Stimulated activated CD8-positive, alpha-beta memory T cell treated with anti-CD3 and anti-CD28 coated beads, Interleukin-2, amount 100 ng/mL, for 1 hour (primary cell): ENCODE data around the gene TTLL5.

Source experiments
- DNase-seq, 2 donors: peaks; one replicate each; pipeline ENCODE4 v3.0.0-alpha.2; 2020; ENCODE audit warnings: low read depth in 2 of 2

Gene TTLL5

GRCh38 chr14:75702616-75703261 lies 41.7 kb downstream of the TTLL5 start:
- no peak for DNase-seq

DNA sequence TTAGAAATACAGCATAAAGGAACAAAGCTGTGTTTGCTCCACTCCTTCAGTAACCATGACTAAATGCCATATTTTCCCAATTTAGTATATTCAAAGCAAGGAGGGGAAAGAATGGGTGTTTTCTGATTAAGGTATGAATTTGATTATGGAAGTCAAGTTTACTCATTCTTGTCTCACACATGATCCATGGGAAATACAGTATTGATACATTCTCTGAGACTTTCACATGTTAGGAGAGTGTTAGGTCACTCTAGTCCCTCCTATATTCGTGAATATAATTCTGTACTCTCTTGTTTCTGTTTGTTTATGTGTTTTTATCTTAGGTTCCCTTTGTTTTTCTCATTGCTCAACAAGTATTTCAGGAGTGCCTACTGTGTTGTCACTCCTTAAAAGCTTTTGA lies 42.4 kb downstream of the TTLL5 start:
- no peak for DNase-seq

DNA sequence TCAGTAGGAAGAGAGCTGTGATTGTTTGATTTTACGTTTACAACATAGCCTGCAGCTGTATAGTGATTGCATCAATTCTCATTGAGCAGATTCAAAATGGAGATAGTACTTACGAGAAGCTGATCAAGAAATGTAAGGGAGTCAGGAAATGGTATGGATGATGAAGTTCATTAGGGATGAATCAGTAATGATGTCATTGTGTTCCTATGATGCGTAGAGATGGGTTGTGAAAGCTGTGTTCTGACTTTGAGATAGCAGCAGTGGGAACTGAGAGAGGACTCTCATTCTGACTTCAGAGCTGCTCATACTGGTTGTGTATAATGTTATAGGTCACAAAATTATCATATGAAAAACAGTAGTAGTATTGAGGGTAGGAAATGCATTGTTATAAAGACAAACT lies 44.0 kb downstream of the TTLL5 start:
- no peak for DNase-seq

- DNase-seq = peak; percentile 16 to 24
Measured at GRCh38 chr14:75709207-75709812, 48.3 kb downstream of the TTLL5 start.

DNA sequence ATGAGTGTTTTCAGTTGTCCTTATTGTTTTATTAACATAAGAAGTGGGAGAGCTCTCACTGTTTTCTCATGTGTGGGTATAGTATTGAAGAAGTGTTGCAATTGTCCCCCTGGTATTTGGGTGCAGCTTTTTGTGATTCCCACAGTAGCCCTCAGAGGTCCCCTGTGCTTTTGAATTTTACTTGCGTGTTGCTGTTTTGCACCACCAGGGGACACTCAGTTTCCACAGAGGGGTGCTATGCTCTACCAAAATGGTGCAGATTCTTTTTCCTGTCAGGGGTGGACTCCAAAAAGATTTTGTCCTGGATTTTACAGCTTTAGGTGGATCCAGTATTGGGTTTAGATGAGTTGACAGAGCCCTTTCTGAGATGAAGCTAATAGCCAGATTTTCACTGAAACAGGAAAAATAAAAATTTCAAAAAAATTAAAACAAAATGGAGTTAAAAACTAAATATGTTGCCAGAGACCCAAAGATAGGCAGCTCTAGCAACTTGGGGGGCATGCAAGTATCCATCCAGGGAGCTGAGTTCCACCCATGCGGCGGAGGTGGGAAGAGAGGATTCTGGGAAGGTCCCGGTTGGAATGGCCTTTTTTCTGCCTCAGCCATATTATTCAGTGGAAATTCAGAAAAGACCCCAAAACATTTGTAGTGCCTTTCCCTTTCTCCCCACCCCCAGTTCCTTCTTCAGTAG lies 50.2 kb downstream of the TTLL5 start:
- no peak for DNase-seq

GRCh38 chr14:75711796-75712211 lies 50.8 kb downstream of the TTLL5 start:
- no peak for DNase-seq

GRCh38 chr14:75714991-75715390 lies 53.9 kb downstream of the TTLL5 start:
- DNase-seq = no peak

DNA sequence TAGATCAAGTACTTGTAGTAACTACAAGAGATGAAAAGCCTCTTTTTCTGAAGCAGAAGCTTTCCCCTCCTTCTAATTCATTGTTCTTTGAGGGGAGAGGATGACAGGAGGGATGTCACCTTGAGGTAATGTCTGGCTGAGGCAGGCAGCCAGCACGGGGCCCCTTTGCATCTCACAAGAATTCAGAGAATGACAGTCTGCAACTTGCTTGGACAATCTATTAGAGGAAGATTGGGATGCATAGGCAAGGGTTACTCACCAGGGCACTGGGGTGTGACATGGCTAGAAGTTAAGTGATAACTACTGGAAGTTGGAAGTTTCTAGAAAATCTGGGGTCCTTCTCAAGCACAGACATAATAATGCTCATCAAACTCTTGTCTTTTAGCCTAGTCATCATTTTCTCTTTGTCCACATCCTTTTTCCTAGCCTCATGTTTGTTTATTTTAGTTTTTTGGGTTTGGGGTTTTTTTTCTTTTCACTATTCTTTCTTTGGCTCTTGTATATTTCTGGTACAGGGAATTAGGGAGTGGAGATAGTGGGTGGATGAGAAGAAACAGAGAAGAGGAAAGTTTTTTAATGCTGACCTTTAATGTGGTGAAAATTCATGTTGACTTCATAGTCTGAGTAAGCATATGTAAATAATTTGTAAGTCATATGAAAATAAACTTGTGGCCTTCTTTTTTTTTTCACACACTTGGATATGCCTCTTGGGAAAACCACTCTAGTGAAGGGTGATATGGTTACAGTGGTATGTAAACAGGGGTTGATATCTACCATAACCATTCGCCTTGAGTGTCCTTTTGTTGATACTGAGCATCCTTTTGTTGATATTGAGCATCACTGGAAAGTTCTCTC lies 55.1 kb downstream of the TTLL5 start:
- no peak for DNase-seq

DNA sequence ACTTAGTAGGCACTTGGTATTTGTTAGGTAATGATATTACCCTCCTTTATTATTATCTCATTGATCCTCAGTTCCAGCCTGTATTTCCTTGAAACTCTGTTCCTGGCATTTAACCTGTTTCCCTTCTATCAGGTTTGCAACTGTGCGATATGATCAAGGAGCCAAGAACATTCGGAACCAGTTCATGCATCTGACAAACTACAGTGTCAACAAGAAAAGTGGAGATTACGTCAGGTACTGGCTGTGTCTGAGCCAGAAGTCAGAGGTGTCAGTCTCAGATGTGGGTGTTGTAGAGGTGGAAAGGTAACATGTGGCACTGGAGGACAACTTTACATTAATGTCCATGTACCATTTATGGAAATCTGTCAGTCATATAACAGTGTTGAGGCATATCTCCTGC lies 56.7 kb downstream of the TTLL5 start:
- DNase-seq = no peak

DNA sequence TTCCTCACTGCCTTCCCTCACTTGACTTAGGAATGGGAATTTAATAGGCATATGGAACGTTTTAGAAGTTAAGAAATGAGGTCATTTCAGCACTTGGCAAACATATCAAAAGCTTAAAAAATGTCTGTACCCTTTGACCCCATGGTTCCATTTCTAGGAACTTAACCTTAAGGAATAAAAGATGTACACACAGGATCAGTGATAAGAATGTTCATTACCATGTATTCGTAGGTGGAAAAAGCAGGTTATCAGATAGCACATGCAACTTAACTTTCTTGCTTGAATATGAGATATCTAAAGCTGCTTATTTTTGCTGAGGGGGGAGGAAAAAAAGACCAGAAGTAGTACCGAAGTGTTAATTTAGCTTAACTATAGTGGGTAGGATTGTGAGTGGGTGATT lies 57.2 kb downstream of the TTLL5 start:
- DNase-seq = no peak

GRCh38 chr14:75720116-75720515 lies 59.1 kb downstream of the TTLL5 start:
- no peak for DNase-seq

GRCh38 chr14:75720842-75721498 lies 59.9 kb downstream of the TTLL5 start:
- DNase-seq = no peak

GRCh38 chr14:75723716-75724115 lies 62.7 kb downstream of the TTLL5 start:
- DNase-seq = no peak

DNA sequence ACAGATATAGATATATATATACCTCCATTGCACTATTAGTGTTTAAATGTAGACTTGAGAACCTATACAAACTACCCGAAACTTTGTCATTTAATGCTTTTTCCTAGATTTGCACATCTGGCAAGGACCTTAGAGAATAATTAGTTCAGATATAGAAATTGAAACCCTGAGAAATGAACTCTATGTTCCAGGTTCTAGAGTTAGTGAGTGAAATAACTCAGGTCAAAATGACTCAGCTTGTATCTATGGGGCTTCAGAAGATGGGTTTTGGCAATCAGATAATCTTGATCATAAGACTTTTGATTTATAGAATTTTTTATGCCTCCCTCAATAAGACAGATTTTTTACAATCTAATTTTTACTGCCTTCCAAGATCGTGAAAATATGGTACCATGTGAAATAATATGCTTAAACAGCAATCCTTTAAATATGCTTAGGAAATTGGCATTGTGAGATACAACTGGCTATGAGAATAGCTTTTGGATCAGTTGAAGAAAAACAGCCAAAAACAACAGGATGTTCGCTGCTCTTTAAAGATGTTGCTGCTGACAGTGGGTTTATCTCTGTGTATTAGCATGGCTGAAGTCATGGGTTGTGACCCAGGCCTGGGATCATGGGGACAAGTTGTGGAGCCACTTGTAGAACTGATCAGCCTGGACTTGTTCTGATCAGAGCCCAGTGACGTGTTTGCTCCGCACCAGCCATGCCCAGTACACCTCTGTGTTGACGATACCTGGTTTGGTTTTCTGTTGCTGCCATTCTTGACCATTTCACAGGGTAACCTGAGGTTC lies 63.6 kb downstream of the TTLL5 start:
- no peak for DNase-seq

GRCh38 chr14:75725481-75725880 lies 64.4 kb downstream of the TTLL5 start:
- DNase-seq = no peak

DNA sequence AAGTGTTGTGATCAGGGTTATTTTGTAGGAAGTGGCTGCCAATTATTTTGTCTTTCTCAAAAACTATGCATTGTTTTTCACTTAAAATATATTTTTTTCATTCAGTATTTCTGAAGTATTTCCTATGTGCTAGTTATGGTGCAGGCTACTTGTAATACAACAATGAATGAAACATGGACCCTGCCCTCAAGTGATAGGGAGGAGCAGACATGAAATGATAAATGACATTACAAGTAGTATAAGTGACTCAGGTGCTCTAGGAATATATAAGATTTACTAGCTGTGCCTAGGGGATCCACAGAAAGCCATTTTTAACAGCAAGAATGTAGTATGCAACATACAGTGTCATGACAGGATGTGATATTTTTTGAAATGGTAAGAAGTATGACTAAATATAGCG lies 65.3 kb downstream of the TTLL5 start:
- no peak for DNase-seq

- no peak for DNase-seq
Measured at GRCh38 chr14:75727124-75727523, 66.1 kb downstream of the TTLL5 start.

GRCh38 chr14:75732888-75733287 lies 71.8 kb downstream of the TTLL5 start:
- DNase-seq = no peak

DNA sequence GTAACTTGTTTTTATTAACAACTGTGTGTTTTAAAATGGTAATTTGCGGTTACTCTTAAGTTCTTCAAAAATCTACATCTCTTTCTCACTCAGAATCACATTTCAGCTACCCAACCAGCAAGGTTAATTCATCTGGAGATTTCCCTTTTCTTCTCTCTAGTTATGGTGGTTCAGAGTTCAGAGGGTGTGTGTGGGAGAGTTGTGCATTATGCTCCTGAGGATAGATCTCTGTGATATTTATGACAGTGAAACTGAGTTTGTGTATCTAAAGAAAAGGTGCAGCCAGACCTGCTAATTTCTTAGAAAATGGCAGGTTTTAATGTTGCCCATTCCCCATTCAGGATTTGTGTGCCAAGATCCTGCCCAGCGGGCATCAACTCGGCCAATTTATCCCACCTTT lies 73.8 kb downstream of the TTLL5 start:
- no peak for DNase-seq

GRCh38 chr14:75736845-75737485 lies 75.9 kb downstream of the TTLL5 start:
- no peak for DNase-seq

GRCh38 chr14:75738192-75738591 lies 77.1 kb downstream of the TTLL5 start:
- DNase-seq = no peak
